A549 treated with CpdA at 1 μM for 4 hours (cell line): Measurements from ENCODE around the gene ETNK2. TPM values are rescaled to one million over a fixed set of nuclear protein-coding genes. Genes with fewer than 3 reads are reported as not detected.

Source experiments
- total RNA-seq: library from RNA; stranded (reverse); fragments of 200-300 nt; extraction: Qiagen RNA extraction; gene quantifications from 5 replicates; pipeline ENCODE4 v1.2.3, GENCODE V29; 2022; ENCODE audit warnings: low read depth

Gene ETNK2
- total RNA-seq: 3.0 to 4.1 TPM (median 3.4 TPM) in 5 replicates

DNA sequence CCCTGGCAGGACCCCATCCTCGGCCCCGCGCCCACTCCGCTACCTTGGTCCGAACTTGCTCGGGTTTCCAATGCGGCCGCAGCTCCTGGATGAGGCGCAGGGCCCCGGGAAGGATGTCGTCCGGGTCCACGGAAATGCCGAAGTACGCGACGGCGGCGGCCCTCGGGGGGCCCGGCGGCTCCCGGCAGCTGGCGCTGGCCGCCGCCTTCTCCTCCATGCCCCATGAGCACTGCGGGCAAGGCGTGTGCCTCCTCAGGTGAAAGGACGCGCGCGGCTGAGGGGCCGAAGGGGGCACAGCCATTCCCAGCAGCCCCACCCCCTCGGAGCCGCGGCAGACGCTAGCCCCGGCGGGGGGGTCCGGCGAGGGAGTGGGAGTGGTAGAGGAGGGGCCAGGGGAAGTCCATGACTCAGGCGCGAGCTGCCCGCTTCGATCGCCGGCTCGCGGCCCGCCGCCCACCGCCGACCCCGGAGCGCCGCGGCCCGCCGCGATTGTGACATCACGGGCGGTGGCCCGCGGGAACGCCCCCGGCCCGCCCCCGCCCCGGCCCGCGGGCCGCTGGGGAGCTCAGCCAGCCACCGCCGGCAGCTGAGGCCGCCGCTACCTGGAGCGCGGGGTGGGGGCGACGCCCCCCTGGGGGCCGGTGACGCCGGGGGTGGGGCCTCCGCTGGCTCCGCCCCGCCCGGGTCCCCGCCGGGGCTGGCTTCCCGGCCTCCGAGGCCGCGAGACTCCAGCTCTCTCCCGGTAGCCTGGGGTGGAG, at the start of gene ETNK2:
ETNK2 (minus strand) TSS at position 493 of the 758 bp plus-strand sequence; CDS start at position 301, 192 bp downstream.

GRCh38 chr1:204196068-204196795, 44.4 kb upstream of the ETNK2 start, which contains the start of gene KISS1:
KISS1 (minus strand) TSS chr1:204196491; CDS start chr1:204192876, 3,615 bp downstream.

DNA sequence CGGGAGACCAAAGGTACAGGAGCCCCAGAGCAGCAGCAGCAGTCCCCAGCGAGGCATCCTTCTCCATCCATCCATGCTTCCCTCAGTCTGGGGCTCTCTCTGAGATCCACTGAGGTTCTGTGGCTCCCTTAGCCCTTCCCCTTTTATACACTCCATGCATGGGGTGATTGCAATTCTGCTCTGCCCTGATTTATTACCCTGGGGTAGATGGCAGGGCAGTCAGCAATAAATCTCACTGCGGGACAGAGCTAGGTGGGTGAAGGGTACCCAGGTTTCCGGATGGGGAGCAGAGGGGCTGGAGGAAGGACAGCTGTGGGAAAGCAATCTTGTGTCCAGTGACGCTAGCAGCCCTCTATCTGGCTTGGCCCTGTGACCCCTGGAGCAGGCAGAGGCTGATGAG, 14.4 kb upstream of the ETNK2 start, which contains the start of gene REN:
REN (minus strand) TSS at position 119 of the 400 bp plus-strand sequence; CDS start at position 75, 44 bp downstream.

Other genes starting within 250 kb of the ETNK2 start
- 15.7 to 21.0 TPM (median 19.2 TPM) in 5 replicates for gene SOX13, start 78.9 kb downstream of the ETNK2 start, total RNA-seq
- not detected in 5 replicates for gene REN, start 14.3 kb upstream of the ETNK2 start, total RNA-seq
- 0.21 to 1.0 TPM (median 0.61 TPM) in 4 of 5 replicates, not detected in the other for gene KISS1, start 44.4 kb upstream of the ETNK2 start, total RNA-seq
- 3.5 to 6.8 TPM (median 4.7 TPM) in 5 replicates for gene GOLT1A, start 61.9 kb upstream of the ETNK2 start, total RNA-seq
- gene PLEKHA6, start 207.9 kb upstream of the ETNK2 start, total RNA-seq: 20.3 to 28.8 TPM (median 24.2 TPM) in 5 replicates